ENCODE results near the gene DEDD. TPM values are rescaled to one million over a fixed set of nuclear protein-coding genes. Genes with fewer than 3 reads are reported as not detected.

DEDD gene
- total RNA-seq, 3 donors from 2014 or later (not counting 1 experiment from before 2014, with no cell fraction given): 40.6 to 44.0 (median 43.0) TPM

- Histone ChIP-seq H3K4me1 (ENCODE audit: control insufficient read depth, insufficient read depth, low read length) (peaks cover 11% of the 10 kb centered on the region), H3K27ac (ENCODE audit: low read length) (no peak overlapping the region), H3K4me3 (ENCODE audit: low read length) (no peak overlapping the region), H3K36me3 (ENCODE audit: control insufficient read depth, insufficient read depth, low read length) (no peaks in the 10 kb centered on the region), H3K27me3 (ENCODE audit: control insufficient read depth, insufficient read depth, low read length) (no peaks in the 10 kb centered on the region), H3K9me3 (ENCODE audit: control insufficient read depth, insufficient read depth, low read length) (no peaks in the 10 kb centered on the region)
- Mint-ChIP-seq H3K9me3 (no peaks in the 10 kb centered on the region), H3K27ac (no peak overlapping the region), H3K4me1 (peaks cover 13 to 24% of the 10 kb centered on the region in 2 donors), H3K36me3 (no peaks in the 10 kb centered on the region), H3K27me3 (ENCODE audit: low read depth in 2 of 2) (peaks cover 0 to 2% of the 10 kb centered on the region in 2 donors), H3K4me3 (no peak overlapping the region)
- no peak for DNase-seq
- TF ChIP-seq CTCF (IDR thresholded peaks at IDR 0.05): no peak
- ATAC-seq: no peak
- intact Hi-C loops (cut with micrococcal nuclease): loop anchor here (10.0 kb wide), 1 partner anchor 1252 kb away; the partner anchor contains the start of gene SLAMF8
Observed at GRCh38 chr1:161076410-161076809, 56.1 kb downstream of the DEDD start.

- H3K4me1 Mint-ChIP-seq: peaks cover 24 to 40% of the 10 kb centered on the region in 2 donors
- no peak overlapping the region for H3K27ac ChIP-seq (ENCODE audit: low read length)
- no peaks in the 10 kb centered on the region for H3K9me3 ChIP-seq (ENCODE audit: control insufficient read depth, insufficient read depth, low read length)
- H3K4me3 Mint-ChIP-seq: no peak overlapping the region
- H3K36me3 ChIP-seq (ENCODE audit: control insufficient read depth, insufficient read depth, low read length): no peaks in the 10 kb centered on the region
- TF ChIP-seq CTCF (IDR thresholded peaks at IDR 0.05): no peak
- peaks cover 27% of the 10 kb centered on the region for H3K4me1 ChIP-seq (ENCODE audit: control insufficient read depth, insufficient read depth, low read length)
- DNase-seq (no peak), ATAC-seq (no peak)
- no peak overlapping the region for H3K4me3 ChIP-seq (ENCODE audit: low read length)
- H3K27me3 Mint-ChIP-seq (ENCODE audit: low read depth in 2 of 2): no peaks in the 10 kb centered on the region
- no peaks in the 10 kb centered on the region for H3K27me3 ChIP-seq (ENCODE audit: control insufficient read depth, insufficient read depth, low read length)
- intact Hi-C loops (cut with micrococcal nuclease): loop anchor here (10.0 kb wide), 1 partner anchor 1250 kb away; the partner anchor contains the start of gene SLAMF8
- H3K9me3 Mint-ChIP-seq: no peaks in the 10 kb centered on the region
- 89% methylated on average over 12 of the region's 12 CpGs for WGBS (ENCODE audit: insufficient coverage)
- no peaks in the 10 kb centered on the region for H3K36me3 Mint-ChIP-seq
- H3K27ac Mint-ChIP-seq: peak overlapping the region in 1 of 2 donors; percentile 48
Observed at GRCh38 chr1:161074676-161075368, 57.6 kb downstream of the DEDD start.

- Histone ChIP-seq H3K27ac (ENCODE audit: low read length) (no peak overlapping the region), H3K4me3 (ENCODE audit: low read length) (no peak overlapping the region), H3K9me3 (ENCODE audit: control insufficient read depth, insufficient read depth, low read length) (no peaks in the 10 kb centered on the region), H3K4me1 (ENCODE audit: control insufficient read depth, insufficient read depth, low read length) (peaks cover 27% of the 10 kb centered on the region), H3K36me3 (ENCODE audit: control insufficient read depth, insufficient read depth, low read length) (no peaks in the 10 kb centered on the region), H3K27me3 (ENCODE audit: control insufficient read depth, insufficient read depth, low read length) (no peaks in the 10 kb centered on the region)
- Mint-ChIP-seq H3K27me3 (ENCODE audit: low read depth in 2 of 2) (no peaks in the 10 kb centered on the region), H3K4me3 (no peak overlapping the region), H3K36me3 (no peaks in the 10 kb centered on the region), H3K27ac (peak overlapping the region in 1 of 2 donors; percentile 48), H3K9me3 (no peaks in the 10 kb centered on the region), H3K4me1 (peaks cover 29 to 52% of the 10 kb centered on the region in 2 donors)
- no peak for TF ChIP-seq CTCF (IDR thresholded peaks at IDR 0.05)
- intact Hi-C loops (cut with micrococcal nuclease): loop anchor here (10.0 kb wide), 1 partner anchor 1249 kb away; the partner anchor contains the start of gene SLAMF8
- ATAC-seq: no peak
- no peak for DNase-seq
- 87% methylated on average over 7 of the region's 7 CpGs for WGBS (ENCODE audit: insufficient coverage)
Observed at GRCh38 chr1:161073474-161074121, 58.9 kb downstream of the DEDD start.

All from natural killer cell (primary cell).